ENCODE data around the gene CFP. TPM values are rescaled to one million over a fixed set of nuclear protein-coding genes. Genes with fewer than 3 reads are reported as not detected.

The CFP gene
- total RNA-seq, 1 experiment from 2014 or later = 1.3 TPM

DNA sequence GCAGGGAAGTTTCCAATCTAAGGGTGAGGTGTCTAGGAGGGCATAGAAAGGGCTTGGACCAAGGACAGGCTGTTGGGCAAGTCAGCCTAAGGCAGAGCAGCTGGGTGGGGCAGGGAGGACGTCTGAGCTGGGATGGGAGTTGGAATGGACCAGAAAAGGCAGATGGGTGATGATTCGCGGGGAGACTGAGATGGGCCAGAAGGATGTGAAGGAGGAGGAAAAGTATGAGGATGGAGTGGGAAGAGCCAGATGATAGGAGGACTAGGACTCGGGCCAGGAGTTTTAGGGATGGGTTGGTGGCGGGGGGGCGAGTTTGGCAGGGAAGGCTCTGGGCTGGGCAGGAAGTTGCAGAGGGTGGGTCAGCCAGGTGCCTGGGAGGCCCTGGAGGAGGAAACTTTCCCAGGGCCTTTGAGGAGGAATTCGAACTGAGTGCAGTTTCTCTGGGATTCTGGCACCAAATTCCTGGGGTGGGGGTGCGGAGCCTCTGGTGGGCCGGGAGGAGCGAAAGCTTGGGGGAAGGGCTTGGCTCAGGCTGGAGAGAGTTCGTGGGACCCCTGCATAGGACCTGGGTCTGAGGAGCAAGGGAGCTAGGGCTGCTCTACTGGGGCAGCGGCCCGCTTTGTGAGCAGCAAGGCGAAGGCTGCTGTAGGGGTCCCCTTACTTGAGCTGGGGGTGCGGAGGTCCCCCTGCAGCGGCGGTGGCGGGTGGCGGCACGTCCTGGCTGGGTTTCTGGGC lies 56.2 kb downstream of the CFP start:
- no peak for DNase-seq (ENCODE audit: low read depth, low spot score)
- no peak for ATAC-seq
- Histone ChIP-seq H3K9me3 (ENCODE audit: control insufficient read depth in 1 of 2, insufficient read depth in 1 of 2, low read depth in 1 of 2, low read length in 2 of 2) (no peaks in the 10 kb centered on the region), H3K4me1 (ENCODE audit: control insufficient read depth in 1 of 2, insufficient read depth in 2 of 2, low read length in 2 of 2) (peaks cover 3 to 27% of the 10 kb centered on the region in 2 experiments; a peak in 2 of 4 replicates), H3K27ac (ENCODE audit: low read depth, low read length) (no peak overlapping the region), H4K20me1 (ENCODE audit: insufficient read depth) (no peaks in the 10 kb centered on the region), H3K4me2 (ENCODE audit: low read length) (no peak overlapping the region), H3K36me3 (ENCODE audit: control insufficient read depth in 1 of 2, insufficient read depth in 2 of 2, low read length in 2 of 2) (0 out of 4 replicates have a peak, but pooled peaks cover 0 to 2% of the 10 kb centered on the region in 2 experiments), H3K4me3 (replicated peaks in 1 of 2; ENCODE audit: low read depth in 1 of 2, low read length in 2 of 2) (no peak overlapping the region), H3K27me3 (ENCODE audit: insufficient read depth, low read length) (no peaks in the 10 kb centered on the region), H2AFZ (ENCODE audit: low read depth, low read length, poor library complexity, severe bottlenecking) (no peak overlapping the region), H3K9ac (ENCODE audit: low read length) (no peak overlapping the region), H3K9me2 (ENCODE audit: insufficient read depth) (no peaks in the 10 kb centered on the region), H3K79me2 (ENCODE audit: insufficient read depth, low read length) (no peaks in the 10 kb centered on the region)
- TF ChIP-seq SP1 (IDR thresholded peaks at IDR 0.05; ENCODE audit: low read depth) (no peak), POLR2AphosphoS5 (IDR thresholded peaks at IDR 0.05; ENCODE audit: low read depth, low read length) (no peak), POLR2A (IDR thresholded peaks at IDR 0.05; ENCODE audit: borderline replicate concordance, extremely low read depth, insufficient read depth, insufficient read length) (no peak), EGR1 (IDR thresholded peaks at IDR 0.05; ENCODE audit: low read depth) (no peak), ZFX (IDR thresholded peaks at IDR 0.05) (no peak), ZNF274 (IDR thresholded peaks at IDR 0.05; ENCODE audit: low read depth, low read length) (no peak), CEBPB (IDR thresholded peaks at IDR 0.05; ENCODE audit: low read depth) (no peak), CBX3 (IDR thresholded peaks at IDR 0.05; ENCODE audit: low read depth) (no peak), EZH2phosphoT487 (IDR thresholded peaks at IDR 0.05; ENCODE audit: borderline replicate concordance) (no peak), SRF (IDR thresholded peaks at IDR 0.05; ENCODE audit: low read depth) (no peak), EZH2 (IDR thresholded peaks at IDR 0.05) (no peak), FOSL1 (IDR thresholded peaks at IDR 0.05; ENCODE audit: low read depth) (no peak), YY1 (IDR thresholded peaks at IDR 0.05; ENCODE audit: extremely low read depth, insufficient replicate concordance, low read depth, low read length) (no peak), TCF7L2 (IDR thresholded peaks at IDR 0.05; ENCODE audit: borderline replicate concordance, extremely low read depth, insufficient read depth, insufficient read length) (no peak), RAD21 (IDR thresholded peaks at IDR 0.05; ENCODE audit: low read depth) (no peak)
- TF ChIP-seq, protein P1, sequence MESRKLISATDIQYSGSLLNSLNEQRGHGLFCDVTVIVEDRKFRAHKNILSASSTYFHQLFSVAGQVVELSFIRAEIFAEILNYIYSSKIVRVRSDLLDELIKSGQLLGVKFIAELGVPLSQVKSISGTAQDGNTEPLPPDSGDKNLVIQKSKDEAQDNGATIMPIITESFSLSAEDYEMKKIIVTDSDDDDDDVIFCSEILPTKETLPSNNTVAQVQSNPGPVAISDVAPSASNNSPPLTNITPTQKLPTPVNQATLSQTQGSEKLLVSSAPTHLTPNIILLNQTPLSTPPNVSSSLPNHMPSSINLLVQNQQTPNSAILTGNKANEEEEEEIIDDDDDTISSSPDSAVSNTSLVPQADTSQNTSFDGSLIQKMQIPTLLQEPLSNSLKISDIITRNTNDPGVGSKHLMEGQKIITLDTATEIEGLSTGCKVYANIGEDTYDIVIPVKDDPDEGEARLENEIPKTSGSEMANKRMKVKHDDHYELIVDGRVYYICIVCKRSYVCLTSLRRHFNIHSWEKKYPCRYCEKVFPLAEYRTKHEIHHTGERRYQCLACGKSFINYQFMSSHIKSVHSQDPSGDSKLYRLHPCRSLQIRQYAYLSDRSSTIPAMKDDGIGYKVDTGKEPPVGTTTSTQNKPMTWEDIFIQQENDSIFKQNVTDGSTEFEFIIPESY (IDR thresholded peaks at IDR 0.05; ENCODE audit: extremely low read depth, insufficient replicate concordance, low read length) = no peak
- TF ChIP-seq, protein P2, sequence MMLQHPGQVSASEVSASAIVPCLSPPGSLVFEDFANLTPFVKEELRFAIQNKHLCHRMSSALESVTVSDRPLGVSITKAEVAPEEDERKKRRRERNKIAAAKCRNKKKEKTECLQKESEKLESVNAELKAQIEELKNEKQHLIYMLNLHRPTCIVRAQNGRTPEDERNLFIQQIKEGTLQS (IDR thresholded peaks at IDR 0.05) = no peak
- TF ChIP-seq, protein P3, sequence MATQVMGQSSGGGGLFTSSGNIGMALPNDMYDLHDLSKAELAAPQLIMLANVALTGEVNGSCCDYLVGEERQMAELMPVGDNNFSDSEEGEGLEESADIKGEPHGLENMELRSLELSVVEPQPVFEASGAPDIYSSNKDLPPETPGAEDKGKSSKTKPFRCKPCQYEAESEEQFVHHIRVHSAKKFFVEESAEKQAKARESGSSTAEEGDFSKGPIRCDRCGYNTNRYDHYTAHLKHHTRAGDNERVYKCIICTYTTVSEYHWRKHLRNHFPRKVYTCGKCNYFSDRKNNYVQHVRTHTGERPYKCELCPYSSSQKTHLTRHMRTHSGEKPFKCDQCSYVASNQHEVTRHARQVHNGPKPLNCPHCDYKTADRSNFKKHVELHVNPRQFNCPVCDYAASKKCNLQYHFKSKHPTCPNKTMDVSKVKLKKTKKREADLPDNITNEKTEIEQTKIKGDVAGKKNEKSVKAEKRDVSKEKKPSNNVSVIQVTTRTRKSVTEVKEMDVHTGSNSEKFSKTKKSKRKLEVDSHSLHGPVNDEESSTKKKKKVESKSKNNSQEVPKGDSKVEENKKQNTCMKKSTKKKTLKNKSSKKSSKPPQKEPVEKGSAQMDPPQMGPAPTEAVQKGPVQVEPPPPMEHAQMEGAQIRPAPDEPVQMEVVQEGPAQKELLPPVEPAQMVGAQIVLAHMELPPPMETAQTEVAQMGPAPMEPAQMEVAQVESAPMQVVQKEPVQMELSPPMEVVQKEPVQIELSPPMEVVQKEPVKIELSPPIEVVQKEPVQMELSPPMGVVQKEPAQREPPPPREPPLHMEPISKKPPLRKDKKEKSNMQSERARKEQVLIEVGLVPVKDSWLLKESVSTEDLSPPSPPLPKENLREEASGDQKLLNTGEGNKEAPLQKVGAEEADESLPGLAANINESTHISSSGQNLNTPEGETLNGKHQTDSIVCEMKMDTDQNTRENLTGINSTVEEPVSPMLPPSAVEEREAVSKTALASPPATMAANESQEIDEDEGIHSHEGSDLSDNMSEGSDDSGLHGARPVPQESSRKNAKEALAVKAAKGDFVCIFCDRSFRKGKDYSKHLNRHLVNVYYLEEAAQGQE (IDR thresholded peaks at IDR 0.05; ENCODE audit: low read depth) = no peak
- TF ChIP-seq, protein P4, sequence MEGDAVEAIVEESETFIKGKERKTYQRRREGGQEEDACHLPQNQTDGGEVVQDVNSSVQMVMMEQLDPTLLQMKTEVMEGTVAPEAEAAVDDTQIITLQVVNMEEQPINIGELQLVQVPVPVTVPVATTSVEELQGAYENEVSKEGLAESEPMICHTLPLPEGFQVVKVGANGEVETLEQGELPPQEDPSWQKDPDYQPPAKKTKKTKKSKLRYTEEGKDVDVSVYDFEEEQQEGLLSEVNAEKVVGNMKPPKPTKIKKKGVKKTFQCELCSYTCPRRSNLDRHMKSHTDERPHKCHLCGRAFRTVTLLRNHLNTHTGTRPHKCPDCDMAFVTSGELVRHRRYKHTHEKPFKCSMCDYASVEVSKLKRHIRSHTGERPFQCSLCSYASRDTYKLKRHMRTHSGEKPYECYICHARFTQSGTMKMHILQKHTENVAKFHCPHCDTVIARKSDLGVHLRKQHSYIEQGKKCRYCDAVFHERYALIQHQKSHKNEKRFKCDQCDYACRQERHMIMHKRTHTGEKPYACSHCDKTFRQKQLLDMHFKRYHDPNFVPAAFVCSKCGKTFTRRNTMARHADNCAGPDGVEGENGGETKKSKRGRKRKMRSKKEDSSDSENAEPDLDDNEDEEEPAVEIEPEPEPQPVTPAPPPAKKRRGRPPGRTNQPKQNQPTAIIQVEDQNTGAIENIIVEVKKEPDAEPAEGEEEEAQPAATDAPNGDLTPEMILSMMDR (IDR thresholded peaks at IDR 0.05 in 2 of 3, conservative IDR thresholded peaks at IDR 0.05 in 1 of 3; ENCODE audit: borderline replicate concordance in 1 of 3, insufficient read depth in 1 of 3, low read depth in 2 of 3, low read length in 2 of 3) = no peak
- TF ChIP-seq, protein P5, sequence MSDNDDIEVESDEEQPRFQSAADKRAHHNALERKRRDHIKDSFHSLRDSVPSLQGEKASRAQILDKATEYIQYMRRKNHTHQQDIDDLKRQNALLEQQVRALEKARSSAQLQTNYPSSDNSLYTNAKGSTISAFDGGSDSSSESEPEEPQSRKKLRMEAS (IDR thresholded peaks at IDR 0.05) = no peak
- ChIA-PET POLR2A (no interaction called here), RAD21 (ENCODE audit: low non-redundant PET in 1 of 2, low total read pairs in 2 of 2, uncharacterized antibody in 2 of 2, unreplicated experiment in 2 of 2) (no interaction called here), CTCF (no interaction called here)
- BruUV-seq (replicated peaks) = no TSS peak
- intact Hi-C loops (cut with micrococcal nuclease) = no loop called here
